HG02973 (cell line): ENCODE data around the gene HERC3.

Experiments used
- ATAC-seq: cut with Tn5 transposase; IDR thresholded peaks from one replicate; pipeline ENCODE4 v1.9.1; 2021; ENCODE audit warnings: moderate library complexity; ENCODE audit not compliant: unreplicated experiment

HERC3 gene

DNA sequence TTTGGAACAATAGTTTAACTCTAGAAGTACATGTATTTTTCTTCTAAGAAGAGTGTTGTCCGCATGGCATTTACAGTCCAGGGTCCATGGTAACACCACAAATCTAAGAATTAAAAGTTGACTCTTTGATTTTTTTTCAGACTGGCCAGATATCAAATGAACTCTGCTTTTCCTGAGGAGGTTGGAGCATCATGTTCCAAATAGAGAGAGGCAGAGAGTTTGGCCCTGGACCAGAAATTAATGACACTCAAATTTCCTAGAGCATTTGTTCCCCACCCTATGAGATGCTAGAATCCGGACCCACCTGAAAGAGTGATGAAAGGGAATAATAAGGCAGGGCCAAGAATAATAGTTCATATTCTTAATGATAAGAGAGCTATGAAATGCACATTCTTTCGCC lies 152.3 kb downstream of the HERC3 start:
- no peak for ATAC-seq

DNA sequence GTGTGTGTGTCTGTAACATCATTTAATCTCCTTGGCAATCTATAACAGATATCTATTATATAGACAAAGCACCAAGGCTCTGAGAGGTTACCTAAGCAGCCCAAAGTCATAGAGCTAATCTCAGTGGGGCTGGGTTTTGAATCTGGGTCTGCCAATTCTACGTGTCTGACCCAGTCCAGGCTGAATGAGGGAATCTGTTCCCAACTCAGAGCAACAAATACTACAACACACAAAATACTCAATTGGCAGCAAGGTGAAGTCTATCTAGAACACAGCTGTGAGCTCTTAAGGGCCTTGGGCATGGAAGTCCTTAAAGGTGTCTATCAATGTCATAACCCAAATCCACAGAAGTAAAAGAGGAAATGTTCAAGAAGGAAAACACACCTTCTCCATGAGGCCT lies 152.9 kb downstream of the HERC3 start:
- ATAC-seq = no peak

DNA sequence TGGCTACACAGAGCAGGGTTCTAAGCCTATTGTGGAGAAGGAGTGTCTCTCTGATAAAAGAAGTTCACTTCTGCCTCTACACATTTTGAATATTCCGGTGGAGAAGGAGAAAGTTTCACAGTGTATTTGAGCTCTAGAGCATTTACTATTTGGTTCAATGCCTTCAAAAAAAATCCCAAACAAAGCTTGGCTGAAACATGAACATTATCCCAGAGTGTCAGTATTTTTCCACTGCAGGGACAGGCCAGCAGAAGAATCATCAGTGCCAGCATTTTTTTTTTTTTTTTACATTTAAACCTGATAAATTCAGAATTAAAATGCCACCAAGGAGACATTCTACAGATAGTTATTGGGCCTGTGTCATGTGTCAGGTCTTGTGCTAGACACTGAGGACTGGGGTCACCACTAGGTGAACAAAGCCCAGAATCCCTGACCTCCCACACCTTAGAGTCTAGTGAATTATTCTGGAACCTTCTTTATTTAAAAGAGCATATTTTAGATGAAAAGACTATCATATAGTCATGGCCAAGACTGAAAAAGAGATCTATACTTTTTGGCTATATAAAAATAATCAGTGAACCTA lies 153.4 kb downstream of the HERC3 start:
- ATAC-seq = no peak

DNA sequence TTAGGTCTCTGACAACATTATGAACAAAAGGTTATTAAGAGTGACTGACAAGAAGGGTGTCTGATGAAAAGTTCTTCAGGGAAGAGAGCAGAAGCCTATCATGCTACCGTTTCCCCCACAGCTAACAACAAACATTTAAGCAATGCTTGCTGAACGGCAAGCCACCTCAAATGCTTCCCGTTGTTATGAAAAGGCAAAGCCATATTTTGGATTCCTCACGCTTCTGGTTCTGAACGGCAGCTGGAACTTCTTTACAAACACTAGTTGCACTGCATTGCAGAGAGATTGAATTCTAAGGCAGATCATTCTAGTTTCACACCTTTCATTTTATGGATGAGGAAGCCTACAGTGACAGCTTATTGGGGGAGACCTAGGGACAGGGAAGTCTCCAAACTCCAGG lies 153.9 kb downstream of the HERC3 start:
- no peak for ATAC-seq

DNA sequence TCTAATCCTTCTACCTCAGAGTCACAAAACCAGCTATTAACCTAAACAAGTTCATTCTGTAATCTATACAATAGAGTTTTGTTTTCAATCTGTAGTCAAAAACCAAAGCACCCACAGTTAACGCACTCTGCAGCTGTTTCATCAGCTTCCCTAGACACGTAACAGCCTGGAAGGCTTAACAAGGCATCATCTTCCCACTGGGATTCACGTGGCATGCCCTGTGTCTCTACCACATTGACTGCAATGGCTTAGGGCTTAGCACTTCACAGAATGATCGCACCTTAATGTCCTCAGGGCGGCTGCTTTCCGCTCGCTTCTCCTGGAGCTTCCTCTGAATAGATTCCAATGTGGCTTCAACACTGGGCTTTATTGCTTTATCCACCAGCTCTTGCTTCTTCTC lies 155.1 kb downstream of the HERC3 start:
- ATAC-seq = no peak

DNA sequence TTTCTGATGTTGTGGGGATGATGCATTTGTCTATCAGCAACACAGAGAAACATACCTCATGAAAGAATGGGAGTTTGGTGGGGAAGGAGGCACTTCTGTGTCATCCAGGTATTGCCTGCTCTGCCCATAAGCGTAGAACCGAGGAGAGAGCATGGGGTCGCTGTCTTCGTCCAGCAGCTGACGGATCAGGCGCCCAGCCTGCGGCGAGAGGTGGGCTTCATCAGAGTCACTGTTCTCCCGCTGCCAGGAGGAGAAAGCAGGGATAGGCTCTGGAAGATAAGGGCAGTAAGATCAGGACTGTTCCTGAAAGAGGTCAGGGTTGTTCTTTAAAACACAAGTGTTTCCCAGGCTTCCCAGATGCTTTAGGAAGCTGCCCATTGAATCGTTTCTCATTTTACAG lies 158.1 kb downstream of the HERC3 start:
- ATAC-seq = no peak

DNA sequence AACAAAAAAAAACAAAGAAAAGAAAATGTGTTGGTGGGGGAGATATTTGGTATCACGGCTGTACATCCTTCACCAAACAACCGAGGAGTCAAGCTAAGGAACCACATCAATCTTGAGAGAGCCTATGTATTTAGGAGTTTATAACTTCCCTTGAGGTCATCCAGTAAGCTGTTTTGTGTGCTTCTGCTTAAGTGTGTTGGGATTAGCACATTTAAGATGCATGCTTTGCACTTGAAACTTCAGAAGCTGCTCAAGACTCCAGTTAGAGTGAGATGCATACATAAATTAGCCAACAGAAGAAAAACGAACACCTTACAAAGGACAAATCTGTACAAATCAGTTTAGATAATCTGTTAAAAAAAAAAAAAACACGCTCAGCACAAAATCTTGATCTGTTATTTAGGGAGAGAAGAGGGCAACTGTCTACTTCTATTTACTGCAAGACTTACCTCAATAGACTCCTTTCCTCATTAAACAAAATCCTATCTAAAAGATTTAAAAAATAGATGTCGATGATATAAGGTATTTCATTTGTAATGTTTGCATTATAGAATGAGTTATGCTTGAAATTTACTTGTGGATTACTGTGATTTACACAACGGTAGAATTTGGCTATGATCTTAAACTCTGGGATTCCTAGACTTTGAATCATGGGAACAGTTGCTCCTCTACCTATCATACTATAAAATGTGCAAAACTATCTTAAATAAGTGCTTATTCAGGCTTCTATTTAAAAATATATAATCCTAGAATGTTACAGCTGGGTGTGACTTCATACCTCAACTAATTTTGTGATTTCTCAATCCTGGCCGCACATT lies 159.2 kb downstream of the HERC3 start:
- no peak for ATAC-seq

DNA sequence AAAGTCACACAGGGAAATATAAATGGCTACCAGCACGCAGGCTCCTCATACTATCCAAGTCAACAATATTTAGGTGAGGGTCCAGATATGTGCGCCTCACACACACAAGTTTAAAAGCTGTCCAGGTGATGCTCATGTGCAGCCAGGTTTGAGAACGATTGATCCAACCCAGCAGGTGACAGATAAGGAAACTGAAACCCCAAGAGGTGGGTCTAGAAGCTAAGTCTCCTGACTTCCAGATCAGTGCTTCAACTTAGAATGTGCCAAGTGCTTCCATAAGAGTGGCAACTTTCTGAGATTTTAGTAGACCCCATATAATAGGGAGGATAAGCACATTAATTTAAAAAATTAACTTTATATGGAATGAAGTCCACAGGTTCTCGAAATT lies 159.8 kb downstream of the HERC3 start:
- no peak for ATAC-seq

DNA sequence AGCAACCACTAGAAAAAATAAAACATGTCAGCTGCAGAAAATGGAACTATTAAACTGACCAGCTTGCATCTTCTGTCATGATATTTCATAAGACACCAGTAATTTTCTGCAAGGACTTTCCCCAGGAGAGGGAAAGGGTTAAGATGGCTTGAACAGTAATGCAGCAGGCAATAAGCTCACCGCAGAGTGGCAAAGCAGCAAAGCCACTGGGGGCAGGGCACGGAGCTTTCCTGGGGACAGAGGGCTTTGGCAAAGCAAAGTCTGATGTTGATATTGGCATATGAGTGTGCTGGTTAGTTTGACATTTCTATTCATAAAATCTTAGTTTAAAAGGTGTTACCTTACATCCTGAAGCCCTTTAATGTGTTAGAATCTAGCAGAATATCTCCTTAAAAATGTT lies 160.5 kb downstream of the HERC3 start:
- no peak for ATAC-seq

DNA sequence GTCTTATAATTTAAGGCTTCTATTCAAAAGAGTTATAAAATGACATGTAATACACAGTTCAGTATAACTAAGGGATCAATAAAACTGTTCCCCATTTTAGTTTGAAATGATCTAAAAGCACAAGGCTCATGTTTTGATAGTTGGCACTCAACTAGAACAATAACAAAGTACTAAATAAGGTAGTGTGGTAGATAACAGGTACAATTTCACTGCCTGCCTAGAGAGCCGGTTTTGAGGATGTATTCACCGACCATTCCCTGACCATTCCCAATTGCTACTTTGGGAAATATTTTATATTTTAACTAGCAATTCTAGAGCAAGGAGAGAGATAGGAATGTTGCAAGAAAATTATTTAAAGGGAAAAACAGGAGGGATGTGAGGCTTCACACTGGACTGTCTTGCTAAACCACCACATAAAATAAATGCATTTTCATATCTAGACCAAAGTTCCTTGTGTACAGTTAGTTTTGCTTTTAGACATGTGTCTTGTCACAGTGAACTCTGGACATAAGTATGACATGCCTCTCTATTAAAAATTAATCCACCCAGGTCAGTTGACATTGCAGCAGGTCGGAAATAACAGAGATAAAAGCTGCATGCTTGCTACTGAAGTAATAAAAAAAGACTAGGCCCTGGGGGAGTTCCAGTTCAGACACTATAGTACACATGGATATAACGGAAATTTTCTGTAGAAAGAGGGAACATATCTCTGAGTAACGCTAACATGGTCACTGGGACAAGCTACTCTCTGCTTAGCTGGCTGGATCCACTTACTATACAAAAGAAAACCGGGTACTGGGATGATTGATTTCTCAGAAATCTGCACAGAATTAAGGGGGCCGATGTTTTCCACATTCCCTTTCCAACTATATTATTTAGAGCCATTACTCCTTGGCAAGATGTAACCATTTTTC lies 161.6 kb downstream of the HERC3 start:
- no peak for ATAC-seq

DNA sequence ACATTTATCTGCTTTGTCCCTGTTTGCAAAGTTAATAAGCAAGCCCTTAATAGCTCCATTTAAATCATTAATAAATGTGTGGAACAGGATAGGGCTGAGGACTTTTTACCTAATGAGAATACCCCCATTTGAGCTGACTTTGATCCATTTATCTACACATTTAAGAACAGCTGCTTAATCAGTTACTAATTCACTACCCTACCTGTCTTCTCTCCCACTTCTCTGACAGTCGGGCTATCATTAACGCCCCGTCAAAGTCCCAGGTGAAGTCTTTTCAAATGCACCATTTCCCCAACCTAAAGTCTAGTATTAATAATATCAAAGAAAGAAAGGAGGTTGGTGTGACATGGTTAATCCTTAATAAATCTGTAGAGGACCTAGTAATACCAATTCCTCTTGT lies 162.5 kb downstream of the HERC3 start:
- ATAC-seq = no peak

DNA sequence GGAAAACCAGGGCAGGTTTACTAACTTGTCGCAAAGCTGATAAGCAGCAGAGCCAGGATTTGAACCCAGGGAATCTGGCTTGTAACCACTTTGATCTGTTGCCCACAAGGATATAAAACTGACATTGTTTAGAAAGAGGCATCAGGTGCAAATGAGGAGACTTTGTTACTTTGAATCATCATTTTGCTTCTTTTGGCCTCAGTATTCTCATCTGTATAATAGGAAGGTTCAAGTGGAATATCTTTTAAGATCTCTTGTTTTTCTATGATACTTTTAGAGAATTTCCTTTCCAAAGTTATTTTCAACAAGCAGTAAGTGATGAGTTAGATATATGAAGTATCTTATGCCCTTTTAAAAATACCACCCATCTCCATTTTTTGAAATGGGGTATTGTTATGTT lies 163.2 kb downstream of the HERC3 start:
- ATAC-seq = no peak

DNA sequence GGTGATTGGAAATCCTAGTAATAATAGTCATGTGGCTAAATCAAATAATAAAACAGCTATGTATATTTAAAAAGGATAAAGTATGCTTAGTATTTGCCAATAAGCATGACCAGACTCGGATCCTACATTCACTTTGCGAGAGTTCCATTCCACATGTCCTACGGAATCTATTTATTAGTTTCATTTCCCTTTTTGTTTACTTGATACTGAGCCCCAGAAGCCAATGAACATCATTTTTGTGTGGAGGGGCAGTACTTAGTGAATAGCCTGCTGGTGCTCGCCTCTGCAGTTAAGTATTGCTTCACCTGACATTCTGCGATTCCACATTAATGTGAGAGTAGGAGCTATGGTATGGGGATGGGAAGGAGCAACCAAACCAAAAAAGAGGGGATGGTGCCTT lies 163.9 kb downstream of the HERC3 start:
- no peak for ATAC-seq

DNA sequence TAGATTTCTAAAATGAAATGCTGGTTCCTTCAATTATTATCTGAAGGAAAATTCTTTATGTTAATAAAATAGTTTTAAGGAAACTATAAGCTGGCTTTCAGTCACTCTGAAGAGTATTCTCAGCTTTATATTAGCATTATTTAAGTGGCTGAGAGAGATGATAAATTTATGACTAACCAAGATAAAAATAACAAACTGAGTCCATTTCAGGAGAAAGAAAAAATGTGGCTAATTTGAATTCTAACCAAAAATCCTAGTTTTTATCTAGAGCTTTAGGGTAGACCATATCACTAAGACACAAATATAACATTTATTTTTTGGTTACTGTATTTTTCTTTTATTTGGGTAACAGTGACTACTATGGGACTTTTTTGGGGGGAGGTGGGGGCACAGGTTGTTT lies 164.8 kb downstream of the HERC3 start:
- no peak for ATAC-seq

DNA sequence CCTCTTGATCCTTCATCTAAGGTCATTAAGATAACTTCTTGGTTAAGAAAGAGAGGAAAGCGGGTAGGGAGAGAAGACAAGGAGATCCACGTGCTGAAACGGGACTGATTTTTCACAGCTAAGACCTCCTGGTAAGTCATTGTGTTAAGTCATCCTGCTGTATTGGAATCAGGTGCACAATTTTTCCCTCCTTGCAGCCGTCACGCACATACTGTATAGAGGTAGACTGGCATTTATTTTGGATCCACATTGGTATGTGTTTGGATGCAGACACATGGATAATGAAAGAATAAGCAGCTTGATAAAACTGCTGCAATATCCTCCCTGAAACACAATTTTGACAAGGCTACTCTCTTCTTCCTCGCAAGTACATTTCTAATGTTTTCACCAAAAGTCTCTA lies 165.5 kb downstream of the HERC3 start:
- ATAC-seq = no peak
